Measurements from ENCODE around the gene NCAN. TPM values are rescaled to one million over a fixed set of nuclear protein-coding genes. Genes with fewer than 3 reads are reported as not detected.

The NCAN gene
- total and polyA plus RNA-seq, 2 of the 4 experiments (the other 2 are of a cell fraction), result not detected

DNA sequence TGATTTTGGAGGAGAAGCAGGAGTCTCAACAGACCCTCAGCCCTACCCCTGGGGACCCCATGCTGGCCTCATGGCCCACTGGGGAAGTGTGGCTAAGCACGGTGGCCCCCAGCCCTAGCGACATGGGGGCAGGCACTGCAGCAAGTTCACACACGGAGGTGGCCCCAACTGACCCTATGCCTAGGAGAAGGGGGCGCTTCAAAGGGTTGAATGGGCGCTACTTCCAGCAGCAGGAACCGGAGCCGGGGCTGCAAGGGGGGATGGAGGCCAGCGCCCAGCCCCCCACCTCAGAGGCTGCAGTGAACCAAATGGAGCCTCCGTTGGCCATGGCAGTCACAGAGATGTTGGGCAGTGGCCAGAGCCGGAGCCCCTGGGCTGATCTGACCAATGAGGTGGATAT lies 14.9 kb downstream of the NCAN start:
- DNase-seq, result no peak
- Histone ChIP-seq H3K9me3 (ENCODE audit: control insufficient read depth, insufficient read depth, low read length) (no peaks in the 10 kb centered on the region), H2BK15ac (ENCODE audit: low read depth, low read length) (no peak overlapping the region), H4K8ac (ENCODE audit: low read depth in 2 of 2, low read length in 2 of 2) (no peak overlapping the region), H4K5ac (ENCODE audit: low read depth, low read length) (no peak overlapping the region), H2AFZ (replicated peaks; ENCODE audit: low read length, poor library complexity) (no peak overlapping the region), H2BK5ac (ENCODE audit: low read depth, low read length, poor library complexity, severe bottlenecking) (no peak overlapping the region), H4K20me1 (ENCODE audit: insufficient read depth, low read length) (no peaks in the 10 kb centered on the region), H2AK5ac (ENCODE audit: low read depth, low read length) (no peak overlapping the region), H3K4me2 (ENCODE audit: low read depth, low read length) (no peak overlapping the region), H3K23ac (ENCODE audit: low read depth, low read length) (no peak overlapping the region), H2AK9ac (replicated peaks; ENCODE audit: low read depth, low read length, poor library complexity) (no peak overlapping the region), H3K27me3 (ENCODE audit: control insufficient read depth, insufficient read depth, low read length) (peaks cover 18% of the 10 kb centered on the region), H4K91ac (ENCODE audit: insufficient read depth, low read depth, low read length) (no peak overlapping the region), H3K4ac (ENCODE audit: low read depth, low read length) (no peak overlapping the region), H3K27ac (ENCODE audit: insufficient read depth, low read length) (no peak overlapping the region), H3K4me1 (ENCODE audit: control insufficient read depth, insufficient read depth, low read length) (no peaks in the 10 kb centered on the region), H3K9me1 (ENCODE audit: insufficient read depth, low read length) (no peaks in the 10 kb centered on the region), H3K79me1 (ENCODE audit: low read depth in 1 of 2, low read length in 2 of 2) (no peaks in the 10 kb centered on the region), H3K9ac (ENCODE audit: low read depth, low read length) (no peak overlapping the region), H3K36me3 (ENCODE audit: control insufficient read depth, insufficient read depth, low read length) (no peaks in the 10 kb centered on the region), H3K4me3 (ENCODE audit: insufficient read depth, low read depth, low read length) (no peak overlapping the region), H3K56ac (ENCODE audit: extremely low read depth, insufficient read depth, low read length) (no peak overlapping the region), H3K14ac (replicated peaks; ENCODE audit: low read depth, low read length) (no peak overlapping the region), H2BK20ac (ENCODE audit: low read depth, low read length) (no peak overlapping the region), H3K18ac (ENCODE audit: low read depth, low read length) (no peak overlapping the region), H2BK120ac (ENCODE audit: low read depth, low read length) (no peak overlapping the region)
- intact Hi-C loops (cut with micrococcal nuclease) (no loop called here), in situ Hi-C loops (cut with MboI; ENCODE audit: low sequenced_read_pairs) (no loop called here), dilution Hi-C loops (cut with HindIII; ENCODE audit: low sequenced_read_pairs, unreplicated experiment) (no loop called here)
- ChIA-PET CTCF (no interaction called here), POLR2A (ENCODE audit: unreplicated experiment) (no interaction called here)
- ATAC-seq (ENCODE audit: low read depth), result no peak
- TF ChIP-seq MXI1 (IDR thresholded peaks at IDR 0.05; ENCODE audit: borderline replicate concordance, low read depth, low read length) (no peak), MAFK (IDR thresholded peaks at IDR 0.05; ENCODE audit: low read depth, low read length) (no peak), POLR2A (IDR thresholded peaks at IDR 0.05; ENCODE audit: low read depth, low read length) (no peak), NFE2L2 (IDR thresholded peaks at IDR 0.05; ENCODE audit: low read depth, low read length) (no peak), FOS (IDR thresholded peaks at IDR 0.05; ENCODE audit: low read depth, low read length) (no peak), MAZ (IDR thresholded peaks at IDR 0.05; ENCODE audit: borderline replicate concordance, low read depth, low read length) (no peak), RFX5 (IDR thresholded peaks at IDR 0.05; ENCODE audit: low read depth, low read length) (no peak)
- TF ChIP-seq, protein P1, sequence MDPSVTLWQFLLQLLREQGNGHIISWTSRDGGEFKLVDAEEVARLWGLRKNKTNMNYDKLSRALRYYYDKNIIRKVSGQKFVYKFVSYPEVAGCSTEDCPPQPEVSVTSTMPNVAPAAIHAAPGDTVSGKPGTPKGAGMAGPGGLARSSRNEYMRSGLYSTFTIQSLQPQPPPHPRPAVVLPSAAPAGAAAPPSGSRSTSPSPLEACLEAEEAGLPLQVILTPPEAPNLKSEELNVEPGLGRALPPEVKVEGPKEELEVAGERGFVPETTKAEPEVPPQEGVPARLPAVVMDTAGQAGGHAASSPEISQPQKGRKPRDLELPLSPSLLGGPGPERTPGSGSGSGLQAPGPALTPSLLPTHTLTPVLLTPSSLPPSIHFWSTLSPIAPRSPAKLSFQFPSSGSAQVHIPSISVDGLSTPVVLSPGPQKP (IDR thresholded peaks at IDR 0.05; ENCODE audit: borderline replicate concordance, low read depth, low read length), result no peak
- no TSS peak for BruUV-seq (replicated peaks)
- WGBS, 2 experiments (ENCODE audit: extremely low coverage in 2 of 2, insufficient read length in 1 of 2), result no CpG with 5 or more reads among the region's 10 CpGs
